Measurements from ENCODE around the gene HERPUD2. TPM values are rescaled to one million over a fixed set of nuclear protein-coding genes. Genes with fewer than 3 reads are reported as not detected.
"Not testable (repeated sequence)": the region's sequence is repeated elsewhere in the genome, so short reads cannot be mapped to it uniquely, and the experiment has no call there.

The HERPUD2 gene
- total and polyA plus RNA-seq, 5 experiments from 2014 or later: 58.7 to 78.2 (median 72.8) TPM

- ATAC-seq (no peak), DNase-seq (no peak)
- H3K27ac Mint-ChIP-seq: peak overlapping the region in 1 of 10 donors; percentile 42
- peaks cover 0 to 4% (median 0%) of the 10 kb centered on the region in 5 donors for H3K27me3 Mint-ChIP-seq
- POLR2A ChIA-PET: no interaction called here
- H3K4me1 Mint-ChIP-seq: peaks cover 0 to 1% (median 0%) of the 10 kb centered on the region in 4 donors
- H3K9me3 Mint-ChIP-seq: no peaks in the 10 kb centered on the region
- H3K4me3 Mint-ChIP-seq: no peak overlapping the region
- H3K36me3 Mint-ChIP-seq: peaks cover 2 to 9% (median 5%) of the 10 kb centered on the region in 3 donors
Observed at GRCh38 chr7:35588647-35589046, 106.3 kb downstream of the HERPUD2 start.

GRCh38 chr7:35584990-35585389 is 109.9 kb downstream of the HERPUD2 start:
- ATAC-seq: no peak
- peaks cover 0 to 1% (median 0%) of the 10 kb centered on the region in 4 donors for H3K4me1 Mint-ChIP-seq
- peaks cover 0 to under 1% (median 0%) of the 10 kb centered on the region in 9 donors for H3K9me3 Mint-ChIP-seq
- H3K4me3 Mint-ChIP-seq: no peak overlapping the region
- no peak for DNase-seq
- POLR2A ChIA-PET: interaction anchor here (0.6 kb wide), 1 partner anchor 297 kb away, joined by 3 read pairs; no protein-coding TSS in a partner anchor
- peaks cover 0 to 4% (median 0%) of the 10 kb centered on the region in 3 donors for H3K36me3 Mint-ChIP-seq
- no peak overlapping the region for H3K27ac Mint-ChIP-seq
- peaks cover 0 to 11% (median 2%) of the 10 kb centered on the region in 5 donors for H3K27me3 Mint-ChIP-seq

- H3K9me3 Mint-ChIP-seq, H3K4me1 Mint-ChIP-seq, H3K4me3 Mint-ChIP-seq, DNase-seq, POLR2A ChIA-PET, H3K36me3 Mint-ChIP-seq, ATAC-seq: not testable (repeated sequence)
- H3K27me3 Mint-ChIP-seq: peaks cover 0 to 11% (median 2%) of the 10 kb centered on the region in 5 donors
- peak overlapping the region in 1 of 10 donors; percentile 46 for H3K27ac Mint-ChIP-seq
Observed at GRCh38 chr7:35584533-35584932, 110.4 kb downstream of the HERPUD2 start.

Other genes starting within 250 kb of the HERPUD2 start
- gene SEPTIN7, start 105.9 kb upstream of the HERPUD2 start, total RNA-seq: 100 to 1,000 TPM; 244 TPM
- 100 to 1,000 TPM; 488 to 693 (median 497) TPM for gene SEPTIN7, start 105.9 kb upstream of the HERPUD2 start, polyA plus RNA-seq